Ectodermal cell (in vitro differentiated cells): ENCODE measurements around the gene HSFY2. TPM values are rescaled to one million over a fixed set of nuclear protein-coding genes. Genes with fewer than 3 reads are reported as not detected.
"Not testable (repeated sequence)": the region's sequence is repeated elsewhere in the genome, so short reads cannot be mapped to it uniquely, and the experiment has no call there.

Experiments
- H3K27ac ChIP-seq: 2 replicates; pipeline ENCODE4 v1.7.0; 2013; ENCODE audit warnings: mild to moderate bottlenecking, low read depth, low read length; ENCODE audit not compliant: insufficient read depth, poor library complexity, severe bottlenecking
- H3K27me3 ChIP-seq: 2 replicates; pipeline ENCODE4 v1.7.0; 2013; ENCODE audit warnings: mild to moderate bottlenecking, low read length; ENCODE audit not compliant: insufficient read depth, control insufficient read depth, poor library complexity, severe bottlenecking
- H3K36me3 ChIP-seq: one replicate; pipeline ENCODE4 v1.7.0; 2013; ENCODE audit warnings: low read length; ENCODE audit not compliant: control insufficient read depth, insufficient read depth
- H3K4me1 ChIP-seq: one replicate; pipeline ENCODE4 v1.7.0; 2013; ENCODE audit warnings: low read length; ENCODE audit not compliant: control insufficient read depth, insufficient read depth
- H3K4me3 ChIP-seq: 2 replicates; pipeline ENCODE4 v1.7.0; 2013; ENCODE audit warnings: low read depth, low read length, control low read depth; ENCODE audit not compliant: insufficient read depth
- H3K9me3 ChIP-seq: 2 replicates; pipeline ENCODE4 v1.7.0; 2013; ENCODE audit warnings: mild to moderate bottlenecking, low read length, moderate library complexity; ENCODE audit not compliant: control insufficient read depth
- WGBS, 2 experiments: methylation state at CpG; one replicate each; pipeline ENCODE4 v1.1.7; 2013; ENCODE audit warnings: missing lambda C conversion rate in 2 of 2; 5-methylcytosine and 5-hydroxymethylcytosine counted together
- polyA plus RNA-seq, 4 experiments: library from polyadenylated mRNA; stranded (reverse); fragments of 50-300 nt; gene quantifications; one replicate each; pipeline ENCODE4 v1.2.3, GENCODE V29; 2013

The HSFY2 gene
- polyA plus RNA-seq (2013, experiment 1 of 4): not detected
- polyA plus RNA-seq (2013, experiment 2 of 4): not detected
- not detected for polyA plus RNA-seq (2013, experiment 3 of 4)
- not detected for polyA plus RNA-seq (2013, experiment 4 of 4)

DNA sequence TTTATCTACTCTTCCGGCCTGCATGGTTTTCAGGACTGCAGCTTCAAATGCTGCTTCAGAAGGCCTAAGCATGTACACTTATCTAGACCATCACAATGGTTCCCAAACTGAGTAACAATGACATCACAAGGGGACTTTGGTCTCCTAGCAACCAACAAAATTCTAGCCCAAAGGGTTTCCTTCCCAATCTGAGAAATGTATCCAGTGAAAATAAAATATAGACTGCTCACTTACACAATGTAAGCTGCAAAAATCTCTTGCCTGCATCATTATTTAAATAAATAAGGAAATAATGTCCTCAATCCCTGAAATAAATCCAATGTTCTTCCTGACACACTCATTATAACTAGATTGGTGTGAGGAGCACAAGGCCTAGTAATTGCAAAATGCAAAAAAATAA is at the start of gene HSFY2:
Gene HSFY2, minus strand, starts transcription at position 101 of the 400 bp plus-strand sequence. CDS start 117 bp downstream, outside the sequence.
- not testable (repeated sequence) for H3K27ac ChIP-seq, H3K4me3 ChIP-seq, H3K9me3 ChIP-seq, H3K36me3 ChIP-seq, H3K27me3 ChIP-seq, H3K4me1 ChIP-seq
- no CpG with 5 or more reads among the region's 1 CpG for WGBS, 2 experiments

DNA sequence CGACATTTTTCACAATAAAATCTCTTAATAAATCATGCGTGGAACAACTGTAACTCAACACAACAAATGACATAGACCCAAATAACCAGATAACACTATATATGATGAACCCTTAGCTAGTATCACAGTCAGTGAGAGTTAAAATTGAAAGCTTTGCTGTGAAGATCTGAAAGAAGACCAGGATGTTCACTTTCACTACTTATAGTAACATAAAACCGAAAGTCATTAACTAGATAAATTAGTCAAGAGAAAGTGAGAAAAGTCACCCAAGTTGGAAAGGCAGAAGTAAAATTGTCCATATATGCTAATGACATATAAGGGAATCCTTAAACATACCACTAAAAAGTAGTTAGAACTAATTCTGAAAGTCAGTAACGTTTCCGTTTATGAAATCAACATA is 42.2 kb upstream of the HSFY2 start:
- H3K36me3 ChIP-seq, H3K27me3 ChIP-seq, H3K4me1 ChIP-seq, H3K4me3 ChIP-seq, H3K9me3 ChIP-seq, H3K27ac ChIP-seq: not testable (repeated sequence)
- no CpG with 5 or more reads among the region's 5 CpGs for WGBS, 2 experiments

GRCh38 chrY:18788757-18789406 is 15.3 kb upstream of the HSFY2 start:
- H3K27ac ChIP-seq, H3K27me3 ChIP-seq, H3K36me3 ChIP-seq, H3K4me3 ChIP-seq, H3K9me3 ChIP-seq, H3K4me1 ChIP-seq: not testable (repeated sequence)
- no CpG with 5 or more reads among the region's 2 CpGs for WGBS, 2 experiments

GRCh38 chrY:18754077-18754476 is 19.5 kb downstream of the HSFY2 start:
- not testable (repeated sequence) for H3K27ac ChIP-seq, H3K27me3 ChIP-seq, H3K4me1 ChIP-seq, H3K4me3 ChIP-seq, H3K36me3 ChIP-seq, H3K9me3 ChIP-seq
- no CpG with 5 or more reads among the region's 2 CpGs for WGBS, 2 experiments

- WGBS, 2 experiments: no CpG with 5 or more reads among the region's 2 CpGs
- not testable (repeated sequence) for H3K4me1 ChIP-seq, H3K27me3 ChIP-seq, H3K9me3 ChIP-seq, H3K27ac ChIP-seq, H3K36me3 ChIP-seq, H3K4me3 ChIP-seq
Observed at GRCh38 chrY:18753133-18753815, 20.3 kb downstream of the HSFY2 start.

- not testable (repeated sequence) for H3K27me3 ChIP-seq, H3K27ac ChIP-seq, H3K9me3 ChIP-seq, H3K4me1 ChIP-seq, H3K36me3 ChIP-seq, H3K4me3 ChIP-seq
- WGBS, 2 experiments: no CpG with 5 or more reads among the region's 3 CpGs
Observed at GRCh38 chrY:18723714-18724113, 49.8 kb downstream of the HSFY2 start.
